ENCODE data around the gene CDH4. TPM values are rescaled to one million over a fixed set of nuclear protein-coding genes. Genes with fewer than 3 reads are reported as not detected.

Gene CDH4
- total RNA-seq, 1 experiment from 2014 or later, result 5.3 TPM

- CTCF ChIA-PET, result no interaction called here
- peaks cover 20% of the 10 kb centered on the region for H3K27me3 Mint-ChIP-seq (ENCODE audit: low read depth)
- DNase-seq (ENCODE audit: low spot score) (no peak), ATAC-seq (no peak)
- H3K36me3 Mint-ChIP-seq, result no peaks in the 10 kb centered on the region
- peaks cover 9% of the 10 kb centered on the region for H3K4me1 Mint-ChIP-seq
- no peak for TF ChIP-seq ZBTB21 (CRISPR knock-in tag; IDR thresholded peaks at IDR 0.05; ENCODE audit: borderline replicate concordance)
- no peak for TF ChIP-seq EMX1 (CRISPR knock-in tag; IDR thresholded peaks at IDR 0.05)
- no peak for TF ChIP-seq GTF2I (CRISPR knock-in tag; conservative IDR thresholded peaks at IDR 0.05)
- TF ChIP-seq PREB (CRISPR knock-in tag; IDR thresholded peaks at IDR 0.05; ENCODE audit: borderline replicate concordance), result no peak
- TF ChIP-seq, protein P1, sequence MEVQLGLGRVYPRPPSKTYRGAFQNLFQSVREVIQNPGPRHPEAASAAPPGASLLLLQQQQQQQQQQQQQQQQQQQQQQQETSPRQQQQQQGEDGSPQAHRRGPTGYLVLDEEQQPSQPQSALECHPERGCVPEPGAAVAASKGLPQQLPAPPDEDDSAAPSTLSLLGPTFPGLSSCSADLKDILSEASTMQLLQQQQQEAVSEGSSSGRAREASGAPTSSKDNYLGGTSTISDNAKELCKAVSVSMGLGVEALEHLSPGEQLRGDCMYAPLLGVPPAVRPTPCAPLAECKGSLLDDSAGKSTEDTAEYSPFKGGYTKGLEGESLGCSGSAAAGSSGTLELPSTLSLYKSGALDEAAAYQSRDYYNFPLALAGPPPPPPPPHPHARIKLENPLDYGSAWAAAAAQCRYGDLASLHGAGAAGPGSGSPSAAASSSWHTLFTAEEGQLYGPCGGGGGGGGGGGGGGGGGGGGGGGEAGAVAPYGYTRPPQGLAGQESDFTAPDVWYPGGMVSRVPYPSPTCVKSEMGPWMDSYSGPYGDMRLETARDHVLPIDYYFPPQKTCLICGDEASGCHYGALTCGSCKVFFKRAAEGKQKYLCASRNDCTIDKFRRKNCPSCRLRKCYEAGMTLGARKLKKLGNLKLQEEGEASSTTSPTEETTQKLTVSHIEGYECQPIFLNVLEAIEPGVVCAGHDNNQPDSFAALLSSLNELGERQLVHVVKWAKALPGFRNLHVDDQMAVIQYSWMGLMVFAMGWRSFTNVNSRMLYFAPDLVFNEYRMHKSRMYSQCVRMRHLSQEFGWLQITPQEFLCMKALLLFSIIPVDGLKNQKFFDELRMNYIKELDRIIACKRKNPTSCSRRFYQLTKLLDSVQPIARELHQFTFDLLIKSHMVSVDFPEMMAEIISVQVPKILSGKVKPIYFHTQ (CRISPR knock-in tag; IDR thresholded peaks at IDR 0.05), result no peak
- TF ChIP-seq, protein P2, sequence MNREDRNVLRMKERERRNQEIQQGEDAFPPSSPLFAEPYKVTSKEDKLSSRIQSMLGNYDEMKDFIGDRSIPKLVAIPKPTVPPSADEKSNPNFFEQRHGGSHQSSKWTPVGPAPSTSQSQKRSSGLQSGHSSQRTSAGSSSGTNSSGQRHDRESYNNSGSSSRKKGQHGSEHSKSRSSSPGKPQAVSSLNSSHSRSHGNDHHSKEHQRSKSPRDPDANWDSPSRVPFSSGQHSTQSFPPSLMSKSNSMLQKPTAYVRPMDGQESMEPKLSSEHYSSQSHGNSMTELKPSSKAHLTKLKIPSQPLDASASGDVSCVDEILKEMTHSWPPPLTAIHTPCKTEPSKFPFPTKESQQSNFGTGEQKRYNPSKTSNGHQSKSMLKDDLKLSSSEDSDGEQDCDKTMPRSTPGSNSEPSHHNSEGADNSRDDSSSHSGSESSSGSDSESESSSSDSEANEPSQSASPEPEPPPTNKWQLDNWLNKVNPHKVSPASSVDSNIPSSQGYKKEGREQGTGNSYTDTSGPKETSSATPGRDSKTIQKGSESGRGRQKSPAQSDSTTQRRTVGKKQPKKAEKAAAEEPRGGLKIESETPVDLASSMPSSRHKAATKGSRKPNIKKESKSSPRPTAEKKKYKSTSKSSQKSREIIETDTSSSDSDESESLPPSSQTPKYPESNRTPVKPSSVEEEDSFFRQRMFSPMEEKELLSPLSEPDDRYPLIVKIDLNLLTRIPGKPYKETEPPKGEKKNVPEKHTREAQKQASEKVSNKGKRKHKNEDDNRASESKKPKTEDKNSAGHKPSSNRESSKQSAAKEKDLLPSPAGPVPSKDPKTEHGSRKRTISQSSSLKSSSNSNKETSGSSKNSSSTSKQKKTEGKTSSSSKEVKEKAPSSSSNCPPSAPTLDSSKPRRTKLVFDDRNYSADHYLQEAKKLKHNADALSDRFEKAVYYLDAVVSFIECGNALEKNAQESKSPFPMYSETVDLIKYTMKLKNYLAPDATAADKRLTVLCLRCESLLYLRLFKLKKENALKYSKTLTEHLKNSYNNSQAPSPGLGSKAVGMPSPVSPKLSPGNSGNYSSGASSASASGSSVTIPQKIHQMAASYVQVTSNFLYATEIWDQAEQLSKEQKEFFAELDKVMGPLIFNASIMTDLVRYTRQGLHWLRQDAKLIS (CRISPR knock-in tag; IDR thresholded peaks at IDR 0.05; ENCODE audit: borderline replicate concordance), result no peak
- TF ChIP-seq ATF1 (CRISPR knock-in tag; IDR thresholded peaks at IDR 0.05), result no peak
- no peak for TF ChIP-seq SOX15 (CRISPR knock-in tag; IDR thresholded peaks at IDR 0.05)
- TF ChIP-seq, protein P3, sequence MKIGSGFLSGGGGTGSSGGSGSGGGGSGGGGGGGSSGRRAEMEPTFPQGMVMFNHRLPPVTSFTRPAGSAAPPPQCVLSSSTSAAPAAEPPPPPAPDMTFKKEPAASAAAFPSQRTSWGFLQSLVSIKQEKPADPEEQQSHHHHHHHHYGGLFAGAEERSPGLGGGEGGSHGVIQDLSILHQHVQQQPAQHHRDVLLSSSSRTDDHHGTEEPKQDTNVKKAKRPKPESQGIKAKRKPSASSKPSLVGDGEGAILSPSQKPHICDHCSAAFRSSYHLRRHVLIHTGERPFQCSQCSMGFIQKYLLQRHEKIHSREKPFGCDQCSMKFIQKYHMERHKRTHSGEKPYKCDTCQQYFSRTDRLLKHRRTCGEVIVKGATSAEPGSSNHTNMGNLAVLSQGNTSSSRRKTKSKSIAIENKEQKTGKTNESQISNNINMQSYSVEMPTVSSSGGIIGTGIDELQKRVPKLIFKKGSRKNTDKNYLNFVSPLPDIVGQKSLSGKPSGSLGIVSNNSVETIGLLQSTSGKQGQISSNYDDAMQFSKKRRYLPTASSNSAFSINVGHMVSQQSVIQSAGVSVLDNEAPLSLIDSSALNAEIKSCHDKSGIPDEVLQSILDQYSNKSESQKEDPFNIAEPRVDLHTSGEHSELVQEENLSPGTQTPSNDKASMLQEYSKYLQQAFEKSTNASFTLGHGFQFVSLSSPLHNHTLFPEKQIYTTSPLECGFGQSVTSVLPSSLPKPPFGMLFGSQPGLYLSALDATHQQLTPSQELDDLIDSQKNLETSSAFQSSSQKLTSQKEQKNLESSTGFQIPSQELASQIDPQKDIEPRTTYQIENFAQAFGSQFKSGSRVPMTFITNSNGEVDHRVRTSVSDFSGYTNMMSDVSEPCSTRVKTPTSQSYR (CRISPR knock-in tag; IDR thresholded peaks at IDR 0.05), result no peak
- TF ChIP-seq MYBL2 (CRISPR knock-in tag; IDR thresholded peaks at IDR 0.05), result no peak
- no peak for TF ChIP-seq GABPB1 (CRISPR knock-in tag; IDR thresholded peaks at IDR 0.05)
- no peak overlapping the region for H3K27ac Mint-ChIP-seq
- H3K9me3 Mint-ChIP-seq, result no peaks in the 10 kb centered on the region
- POLR2A ChIA-PET, result no interaction called here
- H3K4me3 Mint-ChIP-seq, result no peak overlapping the region
Observed at GRCh38 chr20:61806314-61806713, 554.3 kb downstream of the CDH4 start.

- Mint-ChIP-seq H3K36me3 (no peaks in the 10 kb centered on the region), H3K27ac (no peak overlapping the region), H3K9me3 (no peaks in the 10 kb centered on the region), H3K4me1 (peaks cover 9% of the 10 kb centered on the region), H3K4me3 (no peak overlapping the region), H3K27me3 (ENCODE audit: low read depth) (peaks cover 20% of the 10 kb centered on the region)
- no peak for ATAC-seq
- ChIA-PET CTCF (no interaction called here), POLR2A (no interaction called here)
- peak; percentile 5 for DNase-seq (ENCODE audit: low spot score)
- TF ChIP-seq, protein P3 (CRISPR knock-in tag; IDR thresholded peaks at IDR 0.05), result no peak
- TF ChIP-seq MYBL2 (CRISPR knock-in tag; IDR thresholded peaks at IDR 0.05) (no peak), TP53 (CRISPR knock-in tag; IDR thresholded peaks at IDR 0.05) (no peak), ZNF121 (CRISPR knock-in tag; IDR thresholded peaks at IDR 0.05) (no peak), GABPB1 (CRISPR knock-in tag; IDR thresholded peaks at IDR 0.05) (no peak), EMX1 (CRISPR knock-in tag; IDR thresholded peaks at IDR 0.05) (no peak), ZNF232 (CRISPR knock-in tag; IDR thresholded peaks at IDR 0.05) (no peak), GRHL2 (CRISPR knock-in tag; IDR thresholded peaks at IDR 0.05; ENCODE audit: insufficient replicate concordance, severe bottlenecking) (no peak), ZNF317 (CRISPR knock-in tag; IDR thresholded peaks at IDR 0.05; ENCODE audit: borderline replicate concordance, low read depth) (no peak), ZNF138 (CRISPR knock-in tag; conservative IDR thresholded peaks at IDR 0.05) (no peak), E2F4 (CRISPR knock-in tag; IDR thresholded peaks at IDR 0.05; ENCODE audit: borderline replicate concordance, low read depth) (no peak), NFATC4 (CRISPR knock-in tag; IDR thresholded peaks at IDR 0.05) (no peak), RELA (CRISPR knock-in tag; IDR thresholded peaks at IDR 0.05; ENCODE audit: borderline replicate concordance) (no peak), FOXP1 (CRISPR knock-in tag; IDR thresholded peaks at IDR 0.05; ENCODE audit: borderline replicate concordance) (no peak)
Observed at GRCh38 chr20:61806995-61807394, 554.9 kb downstream of the CDH4 start.
